ENCODE measurements around the gene RNF220.
A peak's percentile ranks its signal among the peaks of the same experiment; 100 is the strongest.

The RNF220 gene

DNA sequence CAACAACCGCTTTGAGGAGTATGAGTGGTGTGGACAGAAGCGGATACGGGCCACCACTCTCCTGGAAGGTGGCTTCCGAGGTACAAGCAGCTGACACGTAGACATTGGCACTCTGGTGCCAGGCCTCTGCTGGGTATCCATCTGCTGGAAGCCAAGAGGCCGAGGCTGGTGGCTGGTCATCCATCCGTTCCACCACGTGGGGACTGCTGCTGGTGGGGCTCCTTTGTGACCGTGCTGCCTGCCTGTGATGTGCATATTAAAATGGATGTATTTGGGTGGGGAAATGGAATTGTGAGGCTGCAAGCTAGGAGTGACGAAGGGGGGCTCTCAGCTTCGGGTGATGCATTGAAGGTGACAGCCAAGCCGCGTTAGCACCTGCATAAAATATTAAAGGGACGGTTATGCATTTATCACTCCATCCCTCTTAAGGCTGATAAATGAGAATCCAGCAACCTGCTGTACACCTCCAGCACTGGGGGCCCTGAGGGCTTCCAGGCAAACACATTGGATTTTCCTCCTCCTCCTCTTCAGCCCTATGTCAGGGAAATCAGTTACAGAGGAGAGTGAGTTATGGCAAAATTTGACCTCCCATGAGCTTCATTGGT, 231.1 kb downstream of the RNF220 start:
- no peak for DNase-seq (ENCODE audit: low read depth in 2 of 2)

DNA sequence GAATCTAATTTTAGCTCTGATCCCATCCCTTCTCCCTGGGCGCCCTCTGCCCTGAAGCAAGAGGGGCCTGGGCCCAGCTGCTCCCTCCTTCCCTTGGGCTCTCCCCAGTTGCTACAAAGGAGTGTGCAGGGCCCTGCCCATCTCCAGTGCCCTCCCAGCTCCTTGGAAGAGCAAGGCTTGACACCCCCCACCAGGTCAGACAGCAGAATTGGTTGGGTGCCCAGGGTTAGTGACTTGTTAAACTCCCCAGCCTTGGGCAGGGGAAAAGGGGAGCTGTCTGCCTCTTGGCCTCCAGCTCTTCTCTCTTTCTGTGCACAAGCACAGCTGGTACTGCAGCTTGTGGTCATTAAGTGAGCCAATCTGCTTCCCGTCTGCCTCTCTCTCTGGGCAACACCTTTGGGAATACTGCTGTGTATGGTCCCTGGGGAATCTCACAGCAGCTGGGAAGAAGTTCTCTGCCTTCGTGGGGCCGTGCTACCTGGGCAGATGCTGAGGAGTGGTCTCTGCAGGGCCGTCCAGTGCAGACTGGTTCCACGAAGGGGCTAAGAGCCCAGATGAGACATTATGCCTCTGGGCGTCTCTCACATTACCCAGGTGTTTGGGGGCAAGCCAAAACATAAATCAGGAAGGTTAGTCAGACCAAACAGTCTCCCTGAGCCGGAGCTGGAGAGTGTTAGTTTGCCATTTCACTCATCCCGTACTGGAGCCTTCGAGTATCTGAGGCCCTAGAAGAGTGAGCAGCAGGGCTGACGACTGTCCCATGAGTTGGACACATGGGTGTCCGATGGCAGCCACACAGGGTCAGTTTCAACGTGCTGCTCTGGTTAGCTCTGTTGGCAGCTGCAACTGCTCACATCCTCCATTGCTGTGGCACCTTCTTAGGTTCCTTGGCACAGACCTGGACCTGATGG, 231.9 kb downstream of the RNF220 start:
- no peak for DNase-seq (ENCODE audit: low read depth in 2 of 2)

DNA sequence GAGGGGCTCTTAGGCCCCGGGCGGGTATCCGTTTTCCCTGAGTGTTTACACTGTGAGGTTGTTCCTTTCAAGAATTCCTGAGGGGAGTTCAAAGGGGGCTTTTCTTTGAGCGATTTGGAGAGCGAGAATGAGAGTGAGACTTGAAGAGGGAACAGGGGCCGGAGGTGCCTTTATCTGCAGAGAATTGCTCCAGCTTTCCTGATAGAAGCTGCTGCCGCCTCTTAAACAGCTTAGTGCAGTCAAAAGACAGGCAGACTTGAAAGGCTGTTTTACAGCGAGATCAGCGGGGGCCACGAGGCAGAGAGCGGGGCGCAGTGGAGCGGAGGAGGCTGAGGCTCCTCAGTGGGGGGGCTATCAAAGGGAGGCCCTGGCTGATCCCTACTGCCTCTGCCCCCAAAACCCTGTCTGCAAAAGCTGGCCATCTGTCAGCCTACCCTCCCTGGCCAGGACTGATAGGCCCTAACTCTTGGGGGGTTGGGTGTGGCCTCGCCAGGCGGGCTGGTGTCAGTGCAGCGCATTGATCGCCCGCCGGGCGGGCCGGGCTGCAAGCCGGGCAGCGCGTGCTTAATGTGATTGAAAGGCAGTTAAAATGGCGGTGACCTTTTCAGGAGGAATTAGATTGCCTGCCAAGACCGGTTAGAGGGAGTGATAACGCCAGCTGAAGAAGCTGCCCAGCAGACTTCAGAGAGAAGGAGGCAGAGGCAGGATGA, 232.8 kb downstream of the RNF220 start:
- no peak for DNase-seq (ENCODE audit: low read depth in 2 of 2)

DNA sequence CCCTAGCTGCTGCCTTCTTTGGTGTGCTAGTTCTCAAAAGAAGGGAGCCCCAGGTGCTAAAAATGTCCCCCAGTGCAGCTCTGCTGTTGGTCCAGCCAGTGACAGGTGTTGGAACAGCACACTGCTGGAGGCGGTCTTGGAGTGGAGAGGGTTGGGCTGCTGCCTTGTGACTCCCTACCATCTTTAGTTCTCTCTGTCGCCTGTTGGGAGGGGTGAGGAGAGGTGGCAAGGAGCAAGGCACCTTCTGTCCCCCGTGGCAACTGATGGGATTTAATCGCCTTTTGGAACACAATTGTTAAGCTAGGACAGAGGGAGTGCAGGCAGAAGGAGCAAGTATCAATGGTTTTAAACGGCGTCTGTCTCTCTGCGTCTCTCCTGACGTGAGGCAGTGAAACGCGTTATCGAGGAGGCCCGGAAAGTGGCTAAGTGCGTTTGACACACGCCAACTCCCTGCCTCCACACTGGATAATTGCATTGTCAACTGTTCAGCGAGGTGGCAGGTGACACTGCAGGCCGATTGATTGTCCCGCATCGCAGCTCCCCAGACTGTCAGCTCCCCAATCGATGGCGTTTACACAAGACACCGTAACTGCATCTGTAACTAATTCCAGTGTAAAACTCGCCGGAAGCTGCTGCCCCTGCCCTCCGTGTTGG, 235.3 kb downstream of the RNF220 start:
- DNase-seq (ENCODE audit: low read depth in 2 of 2), result no peak

DNA sequence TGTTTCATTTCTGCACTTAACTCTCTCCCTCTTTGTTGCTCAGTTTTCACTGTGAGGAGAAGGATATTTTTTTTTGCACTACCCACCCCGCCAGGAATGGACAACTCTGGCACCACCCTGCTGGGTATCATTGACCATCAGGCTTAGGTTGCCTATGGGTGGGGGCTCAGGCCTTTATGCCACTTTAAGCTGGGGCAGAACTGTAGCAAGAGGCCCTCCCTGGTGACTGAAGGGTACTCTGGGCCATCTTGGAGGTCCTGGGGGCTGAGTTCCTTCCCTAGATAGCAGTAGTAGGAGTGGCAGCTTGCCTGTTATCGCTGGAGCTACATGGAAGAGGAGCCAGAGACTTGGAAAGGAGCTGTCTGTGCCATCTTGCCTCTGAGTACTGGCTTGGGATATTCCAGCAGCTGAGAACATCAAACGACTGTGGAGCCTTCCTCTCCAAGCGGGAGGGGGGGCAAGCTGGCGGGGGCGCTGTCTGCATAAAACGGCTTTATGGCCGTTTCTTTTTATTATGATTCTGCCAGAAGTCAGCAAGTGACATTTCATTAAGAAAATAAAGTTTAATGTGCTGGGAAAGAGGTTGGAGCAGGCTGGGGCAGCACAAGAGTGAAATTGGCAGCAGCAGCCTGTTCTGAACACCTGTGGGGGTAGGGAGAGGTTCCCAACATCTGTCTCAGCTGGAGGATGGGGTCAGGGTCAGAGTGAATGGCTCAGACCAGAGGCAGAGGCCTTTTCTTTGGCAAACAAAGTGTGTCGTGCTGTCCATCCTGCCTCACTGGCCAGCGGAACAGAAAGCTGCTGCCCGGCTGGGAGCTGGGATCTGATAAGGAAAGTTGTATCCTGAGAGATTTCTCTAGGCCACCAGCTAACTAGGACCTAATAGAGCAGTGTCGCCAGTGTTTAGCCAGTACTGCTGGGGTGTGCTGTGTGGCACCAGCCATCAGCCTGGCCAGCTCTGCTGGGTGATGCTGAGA, 236.4 kb downstream of the RNF220 start:
- DNase-seq (ENCODE audit: low read depth in 2 of 2), result no peak

DNA sequence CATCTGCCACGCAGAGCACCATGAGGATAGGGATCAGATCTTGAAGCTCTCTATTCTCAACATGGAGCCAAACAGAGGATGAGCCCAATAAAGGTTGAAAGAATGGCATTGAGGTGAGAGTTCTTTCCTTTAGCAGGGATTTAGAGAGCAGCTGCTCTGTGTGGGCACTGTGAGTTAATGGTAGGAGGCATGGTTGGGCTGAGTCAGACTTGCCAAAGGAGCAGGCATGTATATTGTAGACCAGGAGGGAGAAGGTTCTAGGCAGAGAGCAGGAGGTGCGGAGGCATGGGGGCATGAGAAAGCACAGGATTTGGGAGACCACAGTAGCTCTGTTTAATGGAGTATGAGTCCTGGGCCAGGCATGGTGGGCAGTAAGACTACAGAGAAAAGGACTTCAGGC, 237.2 kb downstream of the RNF220 start:
- DNase-seq (ENCODE audit: low read depth in 2 of 2), result no peak

DNA sequence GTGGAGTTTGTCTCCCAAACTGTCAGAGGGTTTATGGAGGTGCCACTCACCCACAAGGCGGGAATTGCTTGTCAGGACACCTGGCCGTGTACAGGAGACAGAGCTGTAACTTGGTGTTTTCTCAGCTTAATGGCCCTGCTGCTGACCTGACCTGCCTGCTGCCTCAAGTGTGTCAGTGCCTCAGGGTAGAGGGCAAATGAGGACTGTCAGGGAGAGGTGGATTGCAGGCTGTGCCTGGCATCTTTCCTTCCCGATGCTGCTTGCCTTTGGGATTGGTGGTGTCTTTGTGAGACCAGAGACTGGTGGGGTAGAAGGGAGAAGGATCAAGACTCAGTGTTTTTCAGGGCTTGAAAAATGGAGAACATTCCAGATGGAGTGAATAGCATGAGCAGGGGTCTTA, 237.9 kb downstream of the RNF220 start:
- no peak for DNase-seq (ENCODE audit: low read depth in 2 of 2)

DNA sequence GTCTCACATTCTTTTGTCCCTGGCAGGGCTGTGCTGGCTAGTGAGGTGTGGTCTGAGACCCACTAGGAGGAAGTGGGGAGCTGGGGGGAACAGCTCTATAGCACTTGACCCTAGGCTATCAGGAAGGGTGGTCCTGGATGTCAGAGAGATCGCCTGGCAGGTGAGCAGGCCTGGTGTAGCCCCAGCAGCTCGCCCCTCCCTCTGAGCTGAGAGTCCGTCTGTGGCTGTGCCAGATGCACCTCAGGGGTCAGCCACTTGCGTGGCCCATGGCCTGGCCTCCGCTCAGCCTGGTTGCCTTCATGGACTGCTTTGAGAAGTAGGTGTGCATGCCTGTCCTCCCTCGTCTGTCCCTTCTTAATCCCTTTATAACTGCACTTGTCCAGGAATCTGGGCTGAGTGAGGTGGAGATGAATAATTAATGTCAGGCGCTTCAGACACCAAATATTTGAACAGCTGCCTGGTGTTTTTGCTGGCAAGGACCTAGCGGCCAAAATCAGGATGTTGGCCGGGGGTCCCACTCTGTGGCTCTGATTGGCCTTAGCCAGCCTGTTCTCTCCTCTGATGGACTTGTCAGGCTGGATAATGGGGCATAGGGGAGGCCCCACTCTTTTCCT, 238.8 kb downstream of the RNF220 start:
- DNase-seq (ENCODE audit: low read depth in 2 of 2), result no peak

DNA sequence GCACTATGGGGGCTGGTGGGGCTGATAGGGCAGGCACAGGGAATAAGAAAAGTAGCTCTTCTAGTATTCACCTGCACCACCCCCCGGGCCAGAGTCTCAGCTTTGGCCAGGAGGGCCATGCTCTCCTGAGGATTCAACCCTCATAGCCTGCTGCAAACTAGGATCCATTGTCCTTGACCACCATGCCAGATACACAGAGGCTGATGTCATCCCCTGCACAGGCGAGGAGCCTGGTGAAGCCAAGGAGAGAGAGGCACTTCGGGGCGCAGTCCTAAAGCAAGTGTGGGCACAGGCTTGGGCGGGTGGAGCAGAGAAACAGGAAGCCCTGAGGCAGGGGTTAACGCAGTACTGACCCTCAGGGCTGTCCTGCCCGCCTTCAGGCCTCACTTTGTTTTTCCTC, 239.8 kb downstream of the RNF220 start:
- no peak for DNase-seq (ENCODE audit: low read depth in 2 of 2)

DNA sequence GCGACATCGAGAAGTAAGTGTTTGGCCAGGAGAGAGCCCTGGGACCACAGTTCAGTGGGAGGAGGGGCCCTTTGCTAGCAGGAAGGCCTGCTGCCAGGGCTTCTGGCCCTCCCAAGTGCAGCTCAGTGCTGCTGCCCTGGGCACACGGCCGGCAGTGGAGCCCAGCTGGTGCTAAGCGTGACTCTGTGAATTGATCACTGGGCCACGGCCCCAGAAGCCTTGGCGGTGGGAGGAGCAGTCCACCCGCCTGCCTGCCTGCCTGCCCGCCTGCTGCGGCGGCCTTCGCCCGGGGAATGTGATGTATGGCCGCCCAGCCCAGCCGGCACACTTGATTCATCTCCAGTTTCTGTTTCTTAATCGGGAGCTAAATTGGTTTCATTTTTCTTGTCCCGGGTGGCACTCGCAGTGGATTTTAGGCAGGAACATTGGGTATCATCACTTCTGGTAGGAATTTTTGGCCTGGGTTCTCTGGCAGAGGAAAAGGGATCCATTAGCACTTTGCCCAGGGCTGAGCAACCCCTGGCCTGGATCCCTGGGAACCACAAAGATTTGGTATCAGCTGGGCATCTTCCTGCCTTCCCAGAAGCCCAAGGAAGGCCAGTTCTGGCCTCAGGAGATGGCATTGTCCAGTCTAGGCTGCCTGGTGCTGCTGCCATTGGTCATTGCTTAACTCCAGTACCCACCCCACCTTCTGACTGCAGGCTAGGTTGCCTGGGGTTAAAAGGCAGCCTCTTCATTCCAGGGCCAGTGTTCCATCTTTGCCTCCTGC, 240.6 kb downstream of the RNF220 start:
- DNase-seq (ENCODE audit: low read depth in 2 of 2), result no peak

DNA sequence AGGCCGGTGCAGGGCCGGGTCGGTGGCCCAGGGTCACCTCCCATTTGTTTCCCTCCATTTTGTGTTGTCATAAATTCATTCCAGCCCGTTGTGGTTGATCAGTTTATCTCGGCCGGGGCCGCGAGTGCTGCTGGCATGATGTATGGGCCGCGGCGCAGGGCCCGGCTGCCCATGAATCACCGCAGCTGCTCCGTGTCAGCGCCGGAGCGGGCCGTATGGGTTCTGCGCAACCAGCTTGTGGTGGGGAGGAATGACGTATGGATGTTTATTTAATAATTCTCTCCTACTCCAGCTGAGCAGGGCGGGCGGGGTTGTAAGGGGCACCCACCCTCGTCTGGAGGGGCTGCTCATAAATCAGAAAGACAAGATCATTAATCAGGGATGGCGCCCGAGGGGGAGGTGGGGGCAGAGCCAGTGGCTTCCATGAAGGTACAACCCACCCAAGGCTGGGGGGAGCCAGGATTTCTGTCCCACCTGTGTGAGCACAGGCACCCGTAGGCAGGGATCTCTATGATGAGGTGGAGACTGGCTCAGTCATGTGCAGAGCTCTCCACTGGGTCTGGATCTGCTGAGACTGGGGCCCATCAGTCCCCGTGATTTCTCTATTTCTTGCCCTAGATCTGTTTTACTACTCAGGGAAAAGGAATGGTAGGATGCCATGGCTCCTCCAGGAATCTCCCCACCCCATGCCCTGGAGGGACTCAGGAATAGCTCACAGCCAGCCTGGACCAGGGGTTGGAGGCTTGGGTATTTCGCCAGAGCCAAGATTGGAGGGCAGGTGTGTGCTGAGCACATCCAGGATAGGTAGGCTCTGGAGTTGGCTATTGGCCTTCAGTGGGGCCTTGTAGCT, 241.4 kb downstream of the RNF220 start:
- DNase-seq (ENCODE audit: low read depth in 2 of 2), result no peak

DNA sequence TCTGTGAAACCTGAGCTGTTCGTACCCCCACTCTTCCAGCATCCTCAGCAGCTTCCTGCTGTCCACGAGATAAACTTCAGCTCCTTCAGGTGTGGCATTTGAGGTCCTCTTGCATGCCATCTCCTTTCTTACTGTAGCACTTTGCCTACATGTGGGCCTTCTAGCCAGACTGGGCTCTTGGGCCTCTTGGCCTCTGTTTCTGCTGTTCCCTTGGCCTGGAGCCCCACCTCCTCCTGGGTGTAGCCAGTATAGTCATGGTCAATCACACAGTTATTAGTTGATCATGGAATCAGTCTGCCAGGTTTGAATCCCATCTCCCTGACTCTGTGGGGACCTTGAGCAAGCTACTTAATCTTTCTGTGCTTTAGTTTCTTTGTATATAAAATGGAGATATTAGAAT, 242.8 kb downstream of the RNF220 start:
- no peak for DNase-seq (ENCODE audit: low read depth in 2 of 2)

DNA sequence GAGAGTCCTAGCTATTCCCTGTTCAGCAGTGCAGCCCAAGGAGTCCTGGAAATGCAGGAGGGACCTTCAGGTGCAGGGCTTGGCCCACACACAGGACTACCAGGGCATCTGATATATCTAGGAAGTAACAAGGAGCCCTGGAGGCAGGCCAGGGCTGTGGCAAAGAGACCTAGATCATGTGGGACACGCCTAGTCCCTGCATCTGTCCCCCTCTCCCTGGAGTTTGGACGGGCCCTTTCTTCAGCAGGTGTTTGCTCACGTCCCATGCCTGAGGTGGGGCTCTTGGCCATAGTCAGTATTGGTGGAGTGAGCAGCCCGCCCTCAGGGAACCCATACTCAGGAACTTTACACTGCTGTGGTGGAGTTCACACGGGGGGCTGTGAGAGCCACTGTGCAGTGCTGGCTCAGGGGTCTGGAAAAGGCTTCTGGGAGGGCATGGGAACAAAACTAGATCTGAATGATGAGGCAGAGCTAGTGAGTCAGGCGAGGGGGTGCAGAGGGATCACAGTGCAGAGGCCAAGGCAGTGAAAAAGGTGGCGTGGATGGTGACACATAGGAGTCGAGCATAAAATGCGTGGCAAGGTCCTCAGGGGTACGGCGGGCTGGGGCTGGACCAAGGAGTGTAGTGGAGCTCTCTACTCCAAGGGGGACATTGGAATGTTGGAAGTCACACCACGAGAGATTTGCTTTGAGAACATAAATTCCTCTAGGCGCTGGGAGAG, 243.6 kb downstream of the RNF220 start:
- no peak for DNase-seq (ENCODE audit: low read depth in 2 of 2)

DNA sequence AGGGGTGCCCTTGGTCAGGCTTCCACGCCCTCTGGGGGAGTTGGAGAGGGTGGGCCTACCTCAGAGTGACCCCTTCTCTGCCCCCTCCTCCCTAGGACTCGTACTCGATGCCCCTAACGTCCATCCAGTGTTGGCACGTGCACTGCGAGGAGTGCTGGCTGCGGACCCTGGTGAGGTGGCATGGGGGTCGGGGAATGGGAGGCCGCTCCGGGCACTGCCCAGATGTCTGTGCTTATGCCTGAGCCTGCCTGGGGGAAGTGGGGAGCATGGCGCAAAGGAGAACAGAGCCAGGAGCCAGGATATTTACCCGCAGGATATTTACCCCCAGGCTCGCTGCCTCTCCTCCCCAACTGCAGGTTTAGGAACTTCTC, 244.7 kb downstream of the RNF220 start:
- no peak for DNase-seq (ENCODE audit: low read depth in 2 of 2)

DNA sequence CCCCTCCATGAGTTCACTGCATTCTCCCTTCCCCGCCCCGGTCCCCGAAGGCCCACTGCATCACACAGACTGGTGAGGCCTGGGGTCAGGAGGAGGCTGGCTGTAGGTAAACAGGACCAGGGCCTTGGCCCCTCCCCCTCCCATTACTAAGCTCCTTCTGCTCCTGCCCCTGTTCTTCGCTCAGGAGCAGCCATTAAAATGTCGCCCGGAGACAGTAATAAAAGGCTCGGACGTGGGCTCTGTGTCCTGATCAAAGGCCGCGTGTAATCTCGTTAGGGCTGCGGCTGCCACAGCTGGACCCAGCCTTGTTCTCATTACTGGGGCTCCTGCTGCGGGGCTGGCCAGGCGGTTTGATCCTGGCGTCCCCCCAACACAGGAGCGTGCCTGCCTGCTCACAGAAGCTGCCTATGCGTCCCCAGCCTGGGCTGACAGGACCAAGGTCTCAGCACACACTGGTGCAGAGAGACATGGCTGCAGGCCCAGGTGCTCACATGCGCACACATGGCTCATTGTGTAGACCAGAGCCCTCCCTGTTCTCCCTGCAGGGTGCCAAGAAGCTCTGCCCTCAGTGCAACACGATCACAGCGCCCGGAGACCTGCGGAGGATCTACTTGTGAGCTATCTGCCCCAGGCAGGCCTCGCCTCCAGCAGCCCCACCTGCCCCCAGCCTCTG, 245.2 kb downstream of the RNF220 start:
- no peak for DNase-seq (ENCODE audit: low read depth in 2 of 2)

DNA sequence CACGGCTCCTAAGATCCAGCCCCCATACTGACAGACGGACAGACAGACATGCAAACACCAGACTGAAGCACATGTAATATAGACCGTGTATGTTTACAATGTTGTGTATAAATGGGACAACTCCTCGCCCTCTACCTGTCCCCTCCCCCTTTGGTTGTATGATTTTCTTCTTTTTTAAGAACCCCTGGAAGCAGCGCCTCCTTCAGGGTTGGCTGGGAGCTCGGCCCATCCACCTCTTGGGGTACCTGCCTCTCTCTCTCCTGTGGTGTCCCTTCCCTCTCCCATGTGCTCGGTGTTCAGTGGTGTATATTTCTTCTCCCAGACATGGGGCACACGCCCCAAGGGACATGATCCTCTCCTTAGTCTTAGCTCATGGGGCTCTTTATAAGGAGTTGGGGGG, 246.0 kb downstream of the RNF220 start:
- DNase-seq (ENCODE audit: low read depth in 2 of 2), result no peak

DNA sequence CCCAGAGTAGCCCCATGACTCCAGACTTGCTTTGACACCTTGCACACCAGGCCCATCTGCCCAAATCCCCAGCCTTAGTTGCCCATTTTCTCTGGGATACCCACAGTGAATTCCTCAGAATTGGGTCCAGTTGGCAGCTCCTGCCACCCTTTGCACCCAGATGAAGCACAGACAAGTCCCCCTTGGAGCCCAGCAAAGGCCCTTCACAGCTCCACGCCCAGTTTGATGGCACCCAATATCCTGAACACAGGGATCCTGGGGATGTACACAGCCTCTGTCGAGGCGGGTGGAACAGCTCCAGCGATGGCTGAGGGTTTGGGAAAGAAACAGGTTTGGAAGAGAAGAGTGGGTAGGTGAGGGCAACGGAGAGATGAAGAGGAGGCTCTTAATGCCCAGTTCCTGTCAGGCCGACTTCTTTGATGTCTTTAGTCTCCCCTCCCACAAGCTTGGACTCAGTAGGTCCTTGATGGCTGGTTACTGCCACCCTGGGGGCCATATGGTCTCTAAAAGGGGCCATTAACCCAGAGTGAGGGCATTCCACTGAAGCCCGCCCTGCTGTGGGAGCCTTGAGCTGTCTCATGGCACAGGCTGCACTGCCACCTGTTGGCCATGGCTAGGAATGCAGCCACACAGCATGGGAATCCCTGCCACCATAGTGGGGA, 247.5 kb downstream of the RNF220 start:
- peak; percentile 38 to 71 for DNase-seq (ENCODE audit: low read depth in 2 of 2)
